ENCODE data around the gene TLDC2.

DNA sequence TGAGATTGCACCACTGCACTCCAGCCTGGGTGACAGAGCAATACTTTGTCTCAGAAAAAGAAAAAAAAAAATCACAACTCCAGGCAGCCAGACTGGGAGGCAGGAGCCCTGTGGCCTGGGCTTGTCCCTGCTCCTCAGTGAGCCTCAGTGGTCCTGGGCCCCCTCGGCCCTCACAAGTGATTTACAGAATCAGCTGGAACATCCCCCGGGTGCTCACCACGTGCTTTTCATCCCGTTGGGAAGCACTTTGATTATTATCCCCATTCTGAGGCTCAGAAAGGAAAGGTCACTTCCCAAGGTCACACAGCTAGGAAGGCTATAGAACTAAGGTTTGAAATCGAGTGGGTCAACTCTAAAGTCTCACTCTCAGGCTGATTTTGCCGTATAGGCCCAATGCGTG is 43.1 kb upstream of the TLDC2 start:
- TF ChIP-seq GATA2 (IDR thresholded peaks at IDR 0.05; ENCODE audit: low read depth, low read length) (no peak), GATA3 (IDR thresholded peaks at IDR 0.05; ENCODE audit: low read depth, low read length) (no peak)
